H9 (cell line): ENCODE results near the gene DPH2. TPM values are rescaled to one million over a fixed set of nuclear protein-coding genes. Genes with fewer than 3 reads are reported as not detected.

Experiments
- DNase-seq: peaks from one replicate; pipeline ENCODE4 v3.0.0-alpha.2; 2017
- H2AFZ ChIP-seq: one replicate; pipeline ENCODE4 v1.6.1; 2013; ENCODE audit warnings: mild to moderate bottlenecking, low read length, control low read depth, moderate library complexity
- H2AK5ac ChIP-seq: 2 replicates; pipeline ENCODE4 v1.6.1; 2013; ENCODE audit warnings: low read length, control low read depth, mixed read lengths; ENCODE audit not compliant: insufficient read length
- H2BK120ac ChIP-seq: one replicate; pipeline ENCODE4 v1.6.1; 2013; ENCODE audit warnings: low read depth, mild to moderate bottlenecking, low read length, control low read depth, inconsistent platforms; ENCODE audit not compliant: poor library complexity, severe bottlenecking
- H2BK12ac ChIP-seq: 2 replicates; pipeline ENCODE4 v1.6.1; 2013; ENCODE audit warnings: low read length, control low read depth, mixed read lengths, low read depth; ENCODE audit not compliant: insufficient read length
- H2BK15ac ChIP-seq: 2 replicates; pipeline ENCODE4 v1.6.1; 2013; ENCODE audit warnings: low read depth, low read length, control low read depth
- H2BK20ac ChIP-seq: one replicate; pipeline ENCODE4 v1.6.1; 2013; ENCODE audit warnings: low read depth, mild to moderate bottlenecking, low read length, control low read depth, inconsistent platforms; ENCODE audit not compliant: poor library complexity, severe bottlenecking
- H2BK5ac ChIP-seq: 2 replicates; pipeline ENCODE4 v1.6.1; 2013; ENCODE audit warnings: low read length, control low read depth, mixed read lengths; ENCODE audit not compliant: insufficient read length
- H3K14ac ChIP-seq: 2 replicates; pipeline ENCODE4 v1.6.1; 2013; ENCODE audit warnings: low read length, control low read depth; ENCODE audit not compliant: insufficient read depth
- H3K18ac ChIP-seq: 2 replicates; pipeline ENCODE4 v1.6.1; 2013; ENCODE audit warnings: low read depth, mild to moderate bottlenecking, mixed read lengths, low read length, control low read depth; ENCODE audit not compliant: insufficient read length
- H3K23ac ChIP-seq: 2 replicates; pipeline ENCODE4 v1.6.1; 2013; ENCODE audit warnings: low read length, control low read depth, mixed read lengths, low read depth; ENCODE audit not compliant: insufficient read length
- H3K23me2 ChIP-seq: 2 replicates; pipeline ENCODE4 v1.6.1; 2013; ENCODE audit warnings: low read depth, mild to moderate bottlenecking, mixed read lengths, low read length, control low read depth; ENCODE audit not compliant: insufficient read length, poor library complexity, severe bottlenecking
- H3K27ac ChIP-seq: 2 replicates; pipeline ENCODE4 v1.5.1; 2013; ENCODE audit warnings: low read length, control low read depth, mixed read lengths, low read depth; ENCODE audit not compliant: insufficient read length
- H3K27me3 ChIP-seq: 2 replicates; pipeline ENCODE4 v1.6.1; 2013; ENCODE audit warnings: low read length, control low read depth, inconsistent platforms; ENCODE audit not compliant: insufficient read depth
- H3K4ac ChIP-seq: 2 replicates; pipeline ENCODE4 v1.6.1; 2013; ENCODE audit warnings: low read depth, mild to moderate bottlenecking, control low read depth, inconsistent platforms, low read length, moderate library complexity
- H3K4me1 ChIP-seq: 2 replicates; pipeline ENCODE4 v1.6.1; 2013; ENCODE audit warnings: low read length, control low read depth, inconsistent platforms; ENCODE audit not compliant: insufficient read depth
- H3K4me2 ChIP-seq: 2 replicates; pipeline ENCODE4 v1.6.1; 2013; ENCODE audit warnings: low read length, control low read depth, mixed read lengths; ENCODE audit not compliant: insufficient read length, insufficient read depth
- H3K56ac ChIP-seq: 2 replicates; pipeline ENCODE4 v1.6.1; 2013; ENCODE audit warnings: low read depth, mild to moderate bottlenecking, mixed read lengths, low read length, control low read depth; ENCODE audit not compliant: insufficient read length
- H3K79me1 ChIP-seq: 2 replicates; pipeline ENCODE4 v1.6.1; 2013; ENCODE audit warnings: low read depth, mild to moderate bottlenecking, moderate library complexity, low read length, control low read depth, inconsistent platforms; ENCODE audit not compliant: insufficient read depth, poor library complexity, severe bottlenecking
- H3K79me2 ChIP-seq: 2 replicates; pipeline ENCODE4 v1.6.1; 2013; ENCODE audit warnings: low read length, control low read depth, inconsistent platforms; ENCODE audit not compliant: insufficient read depth
- H3K9ac ChIP-seq: 2 replicates; pipeline ENCODE4 v1.6.1; 2013; ENCODE audit warnings: low read length, control low read depth, mixed read lengths; ENCODE audit not compliant: insufficient read length; ENCODE audit errors: extremely low read depth
- H3K9me3 ChIP-seq: one replicate; pipeline ENCODE4 v1.6.1; 2013; ENCODE audit warnings: low read depth, low read length, inconsistent platforms; ENCODE audit not compliant: control insufficient read depth
- H3T11ph ChIP-seq: one replicate; pipeline ENCODE4 v1.6.1; 2013; ENCODE audit warnings: mild to moderate bottlenecking, low read length, control low read depth, inconsistent platforms
- H4K20me1 ChIP-seq: one replicate; pipeline ENCODE4 v1.6.1; 2013; ENCODE audit not compliant: control insufficient read depth, insufficient read length, insufficient read depth
- H4K5ac ChIP-seq: 2 replicates; pipeline ENCODE4 v1.6.1; 2013; ENCODE audit warnings: low read depth, mild to moderate bottlenecking, mixed read lengths, low read length, control low read depth; ENCODE audit not compliant: insufficient read length
- H4K8ac ChIP-seq: replicated peaks from 2 replicates; pipeline ENCODE4 v1.6.1; 2013; ENCODE audit warnings: low read length, control low read depth, mixed read lengths, low read depth; ENCODE audit not compliant: insufficient read length
- H4K91ac ChIP-seq: 2 replicates; pipeline ENCODE4 v1.6.1; 2013; ENCODE audit warnings: low read depth, mild to moderate bottlenecking, moderate library complexity, mixed read lengths, low read length, control low read depth; ENCODE audit not compliant: insufficient read length
- H3K27ac Mint-ChIP-seq, 3 experiments: 2 replicates in 2 of 3; 3 replicates in 1 of 3; pipeline ENCODE4 v1.8.0; 2020 to 2021; ENCODE audit warnings: mixed read lengths in 3 of 3, mild to moderate bottlenecking in 1 of 3, moderate library complexity in 1 of 3
- H3K27me3 Mint-ChIP-seq: 2 replicates; pipeline ENCODE4 v1.8.0; 2021; ENCODE audit warnings: low read depth, mild to moderate bottlenecking, moderate library complexity, mixed read lengths
- H3K36me3 Mint-ChIP-seq, 3 experiments: 2 replicates in 2 of 3; 3 replicates in 1 of 3; pipeline ENCODE4 v1.8.0; 2020 to 2021; ENCODE audit warnings: low read depth in 3 of 3, mixed read lengths in 3 of 3; ENCODE audit not compliant: insufficient read depth in 1 of 3
- H3K4me1 Mint-ChIP-seq, 2 experiments: 2 replicates each; pipeline ENCODE4 v1.8.0; 2020; ENCODE audit warnings: mixed read lengths in 2 of 2
- H3K4me3 Mint-ChIP-seq, 2 experiments: 2 replicates in 1 of 2; 3 replicates in 1 of 2; pipeline ENCODE4 v1.8.0; 2020 to 2021; ENCODE audit warnings: mild to moderate bottlenecking in 2 of 2, mixed read lengths in 2 of 2, moderate library complexity in 1 of 2
- H3K9me3 Mint-ChIP-seq, 2 experiments: 2 replicates in 1 of 2; 3 replicates in 1 of 2; pipeline ENCODE4 v1.8.0; 2020; ENCODE audit warnings: mild to moderate bottlenecking in 2 of 2, mixed read lengths in 2 of 2, moderate library complexity in 1 of 2
- WGBS: extraction: QIAGEN DNeasy Blood & Tissue Kit; methylation state at CpG from one replicate; pipeline ENCODE4 v1.1.7; 2013; ENCODE audit warnings: missing lambda C conversion rate, low lambda C conversion rate, mixed read lengths; ENCODE audit not compliant: insufficient read length; ENCODE audit errors: extremely low coverage; 5-methylcytosine and 5-hydroxymethylcytosine counted together
- total RNA-seq: library from RNA; stranded (reverse); gene quantifications from 2 replicates; pipeline ENCODE4 v1.2.1, GENCODE V29; 2021
- TF ChIP-seq, protein P1 (sequence below): fragments of 200-600 bp; sonication (generic); conservative IDR thresholded peaks from 3 replicates; pipeline ENCODE4 v1.8.0; 2021; ENCODE audit warnings: antibody characterized with exemption, mild to moderate bottlenecking

Gene DPH2
- total RNA-seq, 1 experiment from 2014 or later, result 74.4 TPM

DNA sequence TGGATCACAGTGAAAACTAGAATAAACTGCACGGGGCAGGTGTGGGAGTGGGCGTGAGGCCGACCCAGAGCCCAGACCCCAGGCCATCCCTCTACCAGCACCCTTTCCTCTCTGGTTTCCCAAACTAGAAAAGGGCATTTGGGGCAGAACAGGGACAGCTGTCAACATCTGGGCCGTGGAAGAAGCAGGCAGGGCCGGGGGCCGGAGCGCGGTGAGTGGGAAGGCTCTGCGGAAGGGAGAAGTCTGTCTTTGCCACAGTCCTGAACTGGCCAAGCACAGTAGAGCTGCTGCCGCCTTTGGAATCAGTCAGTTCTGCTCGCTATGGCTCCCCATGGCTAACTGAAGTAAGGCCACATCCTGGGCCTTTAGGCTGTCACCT, 28.2 kb downstream of the DPH2 start:
- Histone ChIP-seq H3K4ac (no peak overlapping the region), H3K4me1 (no peaks in the 10 kb centered on the region), H3K79me1 (no peaks in the 10 kb centered on the region), H3K56ac (no peak overlapping the region), H3K14ac (no peak overlapping the region), H3K27me3 (no peaks in the 10 kb centered on the region), H3K9ac (no peak overlapping the region), H2BK15ac (no peak overlapping the region), H2BK120ac (no peak overlapping the region), H4K20me1 (no peaks in the 10 kb centered on the region), H3K18ac (no peak overlapping the region), H2BK12ac (no peak overlapping the region), H4K5ac (no peak overlapping the region), H4K8ac (no peak overlapping the region), H3K4me2 (no peak overlapping the region), H2AK5ac (no peak overlapping the region), H3K79me2 (no peaks in the 10 kb centered on the region), H4K91ac (no peak overlapping the region), H2BK5ac (no peak overlapping the region), H3K9me3 (no peaks in the 10 kb centered on the region), H2BK20ac (no peak overlapping the region), H3K27ac (no peak overlapping the region), H3T11ph (no peak overlapping the region), H3K23ac (no peak overlapping the region), H2AFZ (no peak overlapping the region), H3K23me2 (no peaks in the 10 kb centered on the region)
- Mint-ChIP-seq H3K4me1 (peaks cover 4 to 15% of the 10 kb centered on the region in 2 experiments; a peak in 3 of 4 replicates), H3K27ac (no peak overlapping the region), H3K9me3 (no peaks in the 10 kb centered on the region), H3K36me3 (peaks cover 10 to 40% (median 27%) of the 10 kb centered on the region in 3 experiments; a peak in 6 of 7 replicates), H3K4me3 (no peak overlapping the region), H3K27me3 (no peaks in the 10 kb centered on the region; the same call in none of the 2 replicates)
- TF ChIP-seq, protein P1, sequence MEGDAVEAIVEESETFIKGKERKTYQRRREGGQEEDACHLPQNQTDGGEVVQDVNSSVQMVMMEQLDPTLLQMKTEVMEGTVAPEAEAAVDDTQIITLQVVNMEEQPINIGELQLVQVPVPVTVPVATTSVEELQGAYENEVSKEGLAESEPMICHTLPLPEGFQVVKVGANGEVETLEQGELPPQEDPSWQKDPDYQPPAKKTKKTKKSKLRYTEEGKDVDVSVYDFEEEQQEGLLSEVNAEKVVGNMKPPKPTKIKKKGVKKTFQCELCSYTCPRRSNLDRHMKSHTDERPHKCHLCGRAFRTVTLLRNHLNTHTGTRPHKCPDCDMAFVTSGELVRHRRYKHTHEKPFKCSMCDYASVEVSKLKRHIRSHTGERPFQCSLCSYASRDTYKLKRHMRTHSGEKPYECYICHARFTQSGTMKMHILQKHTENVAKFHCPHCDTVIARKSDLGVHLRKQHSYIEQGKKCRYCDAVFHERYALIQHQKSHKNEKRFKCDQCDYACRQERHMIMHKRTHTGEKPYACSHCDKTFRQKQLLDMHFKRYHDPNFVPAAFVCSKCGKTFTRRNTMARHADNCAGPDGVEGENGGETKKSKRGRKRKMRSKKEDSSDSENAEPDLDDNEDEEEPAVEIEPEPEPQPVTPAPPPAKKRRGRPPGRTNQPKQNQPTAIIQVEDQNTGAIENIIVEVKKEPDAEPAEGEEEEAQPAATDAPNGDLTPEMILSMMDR, result no peak
- no CpG with 5 or more reads among the region's 11 CpGs for WGBS
- DNase-seq, result no peak
